Brain microvascular endothelial cell (primary cell): ENCODE results near the gene SUSD5.

Experiments used
- DNase-seq: peaks from one replicate; pipeline ENCODE4 v3.0.0-alpha.2; 2020
- H3K27ac ChIP-seq: fragments of 250-450 bp; sonication (Bioruptor Pico); 2 replicates; pipeline ENCODE4 v1.5.1; 2020; ENCODE audit warnings: mild to moderate bottlenecking, moderate library complexity
- H3K27me3 ChIP-seq: fragments of 250-450 bp; sonication (Bioruptor Pico); replicated peaks from 2 replicates; pipeline ENCODE4 v1.5.1; 2020; ENCODE audit warnings: mild to moderate bottlenecking
- H3K36me3 ChIP-seq: fragments of 250-450 bp; sonication (Bioruptor Pico); replicated peaks from 2 replicates; pipeline ENCODE4 v1.5.1; 2020; ENCODE audit warnings: mild to moderate bottlenecking
- H3K4me3 ChIP-seq: 2 replicates; pipeline ENCODE4 v1.5.1; 2011; ENCODE audit warnings: low read depth, mild to moderate bottlenecking, control low read depth, low read length, moderate library complexity
- CTCF ChIP-seq: IDR thresholded peaks from 2 replicates; pipeline ENCODE4 v1.5.1; 2011; ENCODE audit warnings: low read depth, mild to moderate bottlenecking, moderate library complexity, low read length, control low read depth, inconsistent platforms; ENCODE audit errors: missing control alignments
- in situ Hi-C: cut with HindIII; loops from 2 replicates; pipeline ENCODE4 v1.10.0; 2017; ENCODE audit warnings: low sequenced_read_pairs, low pct_ligation_motif_present

SUSD5 gene

GRCh38 chr3:33149342-33149741, 69.3 kb downstream of the SUSD5 start:
- no peak for TF ChIP-seq CTCF
- H3K27ac ChIP-seq = no peak overlapping the region
- H3K27me3 ChIP-seq = no peaks in the 10 kb centered on the region
- in situ Hi-C loops = no loop called here
- no peak overlapping the region for H3K4me3 ChIP-seq
- H3K36me3 ChIP-seq = no peaks in the 10 kb centered on the region
- DNase-seq = no peak

- DNase-seq = peak; percentile 49
- TF ChIP-seq CTCF = peak; percentile 16
- Histone ChIP-seq H3K27me3 (no peaks in the 10 kb centered on the region), H3K4me3 (no peak overlapping the region), H3K36me3 (peaks cover 12% of the 10 kb centered on the region), H3K27ac (no peak overlapping the region)
- in situ Hi-C loops = no loop called here
These were observed 71.7 kb downstream of the SUSD5 start for GRCh38 chr3:33146791-33147445.

GRCh38 chr3:33145901-33146580, 72.6 kb downstream of the SUSD5 start:
- no peak for TF ChIP-seq CTCF
- no peak overlapping the region for H3K27ac ChIP-seq
- H3K27me3 ChIP-seq = no peaks in the 10 kb centered on the region
- no peak for DNase-seq
- H3K4me3 ChIP-seq = no peak overlapping the region
- H3K36me3 ChIP-seq = peaks cover 12% of the 10 kb centered on the region
- in situ Hi-C loops = no loop called here

- TF ChIP-seq CTCF = no peak
- peaks cover 12% of the 10 kb centered on the region for H3K36me3 ChIP-seq
- H3K27me3 ChIP-seq = no peaks in the 10 kb centered on the region
- DNase-seq = peak; percentile 35
- no peak overlapping the region for H3K27ac ChIP-seq
- H3K4me3 ChIP-seq = no peak overlapping the region
- in situ Hi-C loops = no loop called here
These were observed 73.2 kb downstream of the SUSD5 start for GRCh38 chr3:33145221-33145900.

- H3K4me3 ChIP-seq = no peak overlapping the region
- peak; percentile 61 for TF ChIP-seq CTCF
- no peaks in the 10 kb centered on the region for H3K27me3 ChIP-seq
- H3K27ac ChIP-seq = no peak overlapping the region
- peaks cover 12% of the 10 kb centered on the region for H3K36me3 ChIP-seq
- in situ Hi-C loops = no loop called here
- no peak for DNase-seq
These were observed 74.2 kb downstream of the SUSD5 start for GRCh38 chr3:33144433-33144832.
